OCI-LY7 (cell line): ENCODE results near the gene IRS1.

Experiments
- EZH2phosphoT487 ChIP-seq: fragments of 200-600 bp; sonication (generic); IDR thresholded peaks from 2 replicates; pipeline ENCODE4 v1.6.1; 2018; ENCODE audit warnings: low read depth, borderline replicate concordance, mild to moderate bottlenecking, mixed run types, antibody characterized with exemption, low read length, moderate library complexity, mixed read lengths
- TF ChIP-seq, protein P1 (sequence below): fragments of 200-600 bp; sonication (generic); conservative IDR thresholded peaks from 2 replicates; pipeline ENCODE4 v1.5.1; 2014; ENCODE audit warnings: mild to moderate bottlenecking, antibody characterized with exemption, low read length, moderate library complexity, mixed read lengths

DNA sequence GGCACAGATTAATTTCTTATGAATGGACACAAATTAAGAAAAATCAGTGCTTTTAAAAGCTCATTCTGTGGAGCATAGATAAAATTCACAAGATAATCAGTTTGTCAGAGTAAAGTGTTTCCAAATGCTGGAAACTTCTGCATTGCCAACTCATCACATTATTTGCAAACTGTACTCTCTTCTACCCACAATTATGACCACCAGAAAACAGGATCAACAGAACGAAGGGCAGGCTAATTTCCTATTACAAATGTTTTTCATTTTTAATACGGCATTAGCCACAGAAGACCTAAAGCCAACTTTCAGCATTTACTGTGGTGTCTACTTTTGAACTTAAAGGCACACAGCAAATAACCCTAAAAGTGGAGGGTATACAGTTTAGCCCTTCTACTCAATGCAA, 6.0 kb downstream of the IRS1 start:
- TF ChIP-seq, protein P1, sequence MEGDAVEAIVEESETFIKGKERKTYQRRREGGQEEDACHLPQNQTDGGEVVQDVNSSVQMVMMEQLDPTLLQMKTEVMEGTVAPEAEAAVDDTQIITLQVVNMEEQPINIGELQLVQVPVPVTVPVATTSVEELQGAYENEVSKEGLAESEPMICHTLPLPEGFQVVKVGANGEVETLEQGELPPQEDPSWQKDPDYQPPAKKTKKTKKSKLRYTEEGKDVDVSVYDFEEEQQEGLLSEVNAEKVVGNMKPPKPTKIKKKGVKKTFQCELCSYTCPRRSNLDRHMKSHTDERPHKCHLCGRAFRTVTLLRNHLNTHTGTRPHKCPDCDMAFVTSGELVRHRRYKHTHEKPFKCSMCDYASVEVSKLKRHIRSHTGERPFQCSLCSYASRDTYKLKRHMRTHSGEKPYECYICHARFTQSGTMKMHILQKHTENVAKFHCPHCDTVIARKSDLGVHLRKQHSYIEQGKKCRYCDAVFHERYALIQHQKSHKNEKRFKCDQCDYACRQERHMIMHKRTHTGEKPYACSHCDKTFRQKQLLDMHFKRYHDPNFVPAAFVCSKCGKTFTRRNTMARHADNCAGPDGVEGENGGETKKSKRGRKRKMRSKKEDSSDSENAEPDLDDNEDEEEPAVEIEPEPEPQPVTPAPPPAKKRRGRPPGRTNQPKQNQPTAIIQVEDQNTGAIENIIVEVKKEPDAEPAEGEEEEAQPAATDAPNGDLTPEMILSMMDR: no peak
- no peak for TF ChIP-seq EZH2phosphoT487
